Breast epithelium (tissue), 4 donors: ENCODE results near the gene MTA1. TPM values are rescaled to one million over a fixed set of nuclear protein-coding genes. Genes with fewer than 3 reads are reported as not detected.

ENCODE experiments used
- DNase-seq, 2 donors: peaks; one replicate each; pipeline ENCODE4 v3.0.0-alpha.2; 2019; ENCODE audit warnings: low spot score in 2 of 2
- H3K27ac ChIP-seq, 2 donors: fragments of 200-600 bp; sonication (generic) in 1 of 2; one replicate each; pipeline ENCODE4 v1.5.1; 2016 to 2019; ENCODE audit warnings: mild to moderate bottlenecking in 1 of 2
- H3K27me3 ChIP-seq, 2 donors: fragments of 200-600 bp; sonication (generic) in 1 of 2; one replicate each; pipeline versions ENCODE4 v1.5.1 to v1.6.0; 2017 to 2019; ENCODE audit warnings: control low read depth in 1 of 2, mild to moderate bottlenecking in 1 of 2
- H3K36me3 ChIP-seq: fragments of 200-600 bp; one replicate; pipeline ENCODE4 v1.5.1; 2019
- H3K4me1 ChIP-seq, 2 donors: fragments of 200-600 bp; sonication (generic); one replicate each; pipeline ENCODE4 v1.5.1; 2016 to 2019; ENCODE audit warnings: control low read depth in 1 of 2
- H3K4me3 ChIP-seq, 3 donors: fragments of 200-600 bp; sonication (generic); 1 replicate in 2 of 3; 2 replicates in 1 of 3; pipeline ENCODE4 v1.5.1; 2016 to 2019; ENCODE audit warnings: mild to moderate bottlenecking in 3 of 3, moderate library complexity in 2 of 3
- H3K9me3 ChIP-seq, 2 donors: fragments of 200-600 bp; sonication (generic) in 1 of 2; one replicate each; pipeline ENCODE4 v1.5.1; 2016 to 2019; ENCODE audit warnings: control low read depth in 1 of 2
- POLR2A ChIP-seq: fragments of 450-650 bp; IDR thresholded peaks from one replicate; pipeline ENCODE4 v1.6.1; 2016; ENCODE audit warnings: antibody characterized with exemption, mild to moderate bottlenecking, moderate library complexity
- POLR2AphosphoS5 ChIP-seq, 3 donors: sonication (generic); formaldehyde crosslinking; IDR thresholded peaks; one replicate each; pipeline ENCODE4 v1.6.1; 2017; ENCODE audit warnings: antibody characterized with exemption in 3 of 3
- intact Hi-C: fragments of 100-400 bp; cut with DNase I; formaldehyde crosslinking; loops from one replicate; pipeline ENCODE4 v1.15.1; 2023; ENCODE audit warnings: low total_unique reads
- total RNA-seq, 3 donors: library from RNA; depleted of rRNA; stranded (reverse); fragments of >200 nt; gene quantifications; one replicate each; pipeline ENCODE4 v1.1.0, GENCODE V29; 2016
- TF ChIP-seq, protein P1 (sequence below), 3 donors: fragments of 450-650 bp; IDR thresholded peaks; one replicate each; pipeline ENCODE4 v1.5.1; 2016 to 2017; ENCODE audit warnings: antibody characterized with exemption in 3 of 3, mild to moderate bottlenecking in 3 of 3, moderate library complexity in 3 of 3

The MTA1 gene
- total RNA-seq, 3 donors from 2014 or later: 50.7 to 70.1 (median 68.8) TPM

- Histone ChIP-seq H3K9me3 (peaks cover 0 to 5% of the 10 kb centered on the region in 2 donors), H3K4me3 (no peak overlapping the region), H3K27ac (peak overlapping the region; percentile 6 to 52), H3K4me1 (peaks cover 16 to 17% of the 10 kb centered on the region in 2 donors), H3K27me3 (no peaks in the 10 kb centered on the region), H3K36me3 (no peaks in the 10 kb centered on the region)
- TF ChIP-seq POLR2A: no peak
- TF ChIP-seq, protein P1, sequence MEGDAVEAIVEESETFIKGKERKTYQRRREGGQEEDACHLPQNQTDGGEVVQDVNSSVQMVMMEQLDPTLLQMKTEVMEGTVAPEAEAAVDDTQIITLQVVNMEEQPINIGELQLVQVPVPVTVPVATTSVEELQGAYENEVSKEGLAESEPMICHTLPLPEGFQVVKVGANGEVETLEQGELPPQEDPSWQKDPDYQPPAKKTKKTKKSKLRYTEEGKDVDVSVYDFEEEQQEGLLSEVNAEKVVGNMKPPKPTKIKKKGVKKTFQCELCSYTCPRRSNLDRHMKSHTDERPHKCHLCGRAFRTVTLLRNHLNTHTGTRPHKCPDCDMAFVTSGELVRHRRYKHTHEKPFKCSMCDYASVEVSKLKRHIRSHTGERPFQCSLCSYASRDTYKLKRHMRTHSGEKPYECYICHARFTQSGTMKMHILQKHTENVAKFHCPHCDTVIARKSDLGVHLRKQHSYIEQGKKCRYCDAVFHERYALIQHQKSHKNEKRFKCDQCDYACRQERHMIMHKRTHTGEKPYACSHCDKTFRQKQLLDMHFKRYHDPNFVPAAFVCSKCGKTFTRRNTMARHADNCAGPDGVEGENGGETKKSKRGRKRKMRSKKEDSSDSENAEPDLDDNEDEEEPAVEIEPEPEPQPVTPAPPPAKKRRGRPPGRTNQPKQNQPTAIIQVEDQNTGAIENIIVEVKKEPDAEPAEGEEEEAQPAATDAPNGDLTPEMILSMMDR (IDR thresholded peaks at IDR 0.05): no peak
- no peak for DNase-seq
- intact Hi-C loops: no loop called here
Measured at GRCh38 chr14:105422695-105423487, 3.3 kb downstream of the MTA1 start.

- no peaks in the 10 kb centered on the region for H3K27me3 ChIP-seq
- peaks cover 14 to 17% of the 10 kb centered on the region in 2 donors for H3K4me1 ChIP-seq
- H3K36me3 ChIP-seq: no peaks in the 10 kb centered on the region
- H3K4me3 ChIP-seq: no peak overlapping the region
- H3K27ac ChIP-seq: no peak overlapping the region
- intact Hi-C loops: no loop called here
- TF ChIP-seq, protein P1 (IDR thresholded peaks at IDR 0.05): no peak
- TF ChIP-seq POLR2A: no peak
- no peak for TF ChIP-seq POLR2AphosphoS5 (IDR thresholded peaks at IDR 0.05)
- H3K9me3 ChIP-seq: peaks cover 0 to 5% of the 10 kb centered on the region in 2 donors
- DNase-seq: no peak
Measured at GRCh38 chr14:105423488-105424195, 4.0 kb downstream of the MTA1 start.

- DNase-seq: no peak
- Histone ChIP-seq H3K4me3 (no peak overlapping the region), H3K27me3 (no peaks in the 10 kb centered on the region), H3K9me3 (peaks cover 0 to 5% of the 10 kb centered on the region in 2 donors), H3K27ac (no peak overlapping the region), H3K36me3 (no peaks in the 10 kb centered on the region), H3K4me1 (peaks cover 8 to 11% of the 10 kb centered on the region in 2 donors)
- no peak for TF ChIP-seq POLR2A
- no peak for TF ChIP-seq POLR2AphosphoS5 (IDR thresholded peaks at IDR 0.05)
- TF ChIP-seq, protein P1 (IDR thresholded peaks at IDR 0.05): no peak
- intact Hi-C loops: no loop called here
Measured at GRCh38 chr14:105424861-105425260, 5.2 kb downstream of the MTA1 start.

- no peak for DNase-seq
- no peak for TF ChIP-seq POLR2AphosphoS5 (IDR thresholded peaks at IDR 0.05)
- TF ChIP-seq, protein P1 (IDR thresholded peaks at IDR 0.05): no peak
- no peak for TF ChIP-seq POLR2A
- Histone ChIP-seq H3K4me3 (no peak overlapping the region), H3K36me3 (no peaks in the 10 kb centered on the region), H3K4me1 (peaks cover 6 to 13% of the 10 kb centered on the region in 2 donors), H3K9me3 (peaks cover 0 to 5% of the 10 kb centered on the region in 2 donors), H3K27me3 (no peaks in the 10 kb centered on the region), H3K27ac (no peak overlapping the region)
- intact Hi-C loops: no loop called here
Measured at GRCh38 chr14:105425823-105426247, 6.2 kb downstream of the MTA1 start.
